Esophagus mucosa (tissue), 1 donor: ENCODE data around the gene NEK10. TPM values are rescaled to one million over a fixed set of nuclear protein-coding genes. Genes with fewer than 3 reads are reported as not detected.

Experiments used
- ATAC-seq: fragments of 200-7000 bp; cut with Tn5 transposase; one replicate; pipeline ENCODE4 v1.9.1; 2020
- total RNA-seq: library from RNA; stranded (reverse); gene quantifications from one replicate; pipeline ENCODE4 v1.2.4, GENCODE V29; 2023
- donor health status: DM: yes; HTN: yes; CAD: no.

Gene NEK10
- total RNA-seq, 1 donor from 2014 or later: 0.40 TPM

DNA sequence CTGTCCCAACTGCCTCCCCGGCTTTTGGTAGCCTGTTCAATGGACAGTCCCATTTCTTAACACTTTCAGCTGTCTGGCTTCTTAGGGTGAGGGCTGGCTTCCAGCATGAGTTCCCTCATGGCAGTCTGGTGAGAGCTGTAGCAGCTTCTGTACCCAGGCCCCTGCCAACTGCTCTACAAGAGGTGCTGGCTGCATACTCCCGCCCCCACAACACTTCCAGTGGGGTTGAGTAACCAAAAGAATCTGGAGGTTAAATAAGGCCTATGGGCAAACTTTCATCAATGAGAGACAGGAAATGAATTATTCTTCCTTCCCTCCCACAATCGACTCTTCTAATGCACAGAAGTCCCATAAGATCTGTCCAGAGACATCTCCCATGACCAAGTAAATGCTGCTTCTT lies 145.0 kb downstream of the NEK10 start:
- no peak for ATAC-seq

DNA sequence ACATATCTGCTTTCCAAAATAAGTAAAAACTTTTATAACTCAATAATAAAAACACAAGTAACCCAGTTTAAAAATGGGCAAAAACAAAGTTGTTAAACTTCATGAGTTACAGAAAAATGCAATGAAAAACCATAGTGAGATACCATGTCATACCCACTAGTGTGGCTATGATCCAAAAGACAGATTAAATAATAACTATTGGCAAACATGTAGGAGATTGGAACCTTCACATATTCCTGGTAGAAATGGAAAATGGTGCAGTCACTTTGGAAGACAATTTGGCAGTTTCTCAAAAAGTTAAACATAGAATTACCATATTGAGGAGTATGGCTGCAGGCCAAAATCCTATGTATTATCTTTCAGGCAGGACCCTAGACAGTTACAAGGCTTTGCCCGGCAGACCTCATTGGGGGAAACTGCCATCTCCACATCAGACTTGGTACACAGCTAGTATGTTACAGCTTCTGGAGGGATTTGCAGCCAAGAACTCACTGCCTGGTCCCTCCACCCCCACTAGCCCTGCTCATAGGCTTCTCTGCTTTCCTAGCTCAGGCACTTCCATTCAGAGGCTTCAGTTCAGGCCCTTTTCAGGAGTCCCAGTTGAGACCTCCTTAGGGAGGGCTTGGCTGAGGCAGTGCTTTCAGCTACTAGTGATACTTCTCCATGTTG lies 147.8 kb downstream of the NEK10 start:
- ATAC-seq: no peak

DNA sequence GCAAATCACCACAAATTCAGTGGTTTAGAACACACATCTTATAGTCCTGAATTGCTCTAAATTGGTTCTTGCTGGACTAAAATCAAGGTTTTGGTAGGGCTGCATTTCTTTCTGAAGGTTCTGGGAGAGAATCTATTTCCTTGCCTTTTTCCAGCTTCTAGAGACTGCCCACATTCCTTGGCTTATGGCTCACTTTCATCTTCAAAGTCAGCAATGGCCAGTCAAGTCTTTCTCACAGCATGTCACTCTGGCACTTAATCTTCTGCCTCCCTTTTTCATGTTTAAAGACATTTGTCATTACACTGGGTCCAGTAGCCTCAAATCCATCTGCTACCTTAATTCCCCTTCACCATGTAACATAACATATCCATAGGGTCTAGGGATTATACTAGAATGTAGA lies 149.0 kb downstream of the NEK10 start:
- no peak for ATAC-seq

DNA sequence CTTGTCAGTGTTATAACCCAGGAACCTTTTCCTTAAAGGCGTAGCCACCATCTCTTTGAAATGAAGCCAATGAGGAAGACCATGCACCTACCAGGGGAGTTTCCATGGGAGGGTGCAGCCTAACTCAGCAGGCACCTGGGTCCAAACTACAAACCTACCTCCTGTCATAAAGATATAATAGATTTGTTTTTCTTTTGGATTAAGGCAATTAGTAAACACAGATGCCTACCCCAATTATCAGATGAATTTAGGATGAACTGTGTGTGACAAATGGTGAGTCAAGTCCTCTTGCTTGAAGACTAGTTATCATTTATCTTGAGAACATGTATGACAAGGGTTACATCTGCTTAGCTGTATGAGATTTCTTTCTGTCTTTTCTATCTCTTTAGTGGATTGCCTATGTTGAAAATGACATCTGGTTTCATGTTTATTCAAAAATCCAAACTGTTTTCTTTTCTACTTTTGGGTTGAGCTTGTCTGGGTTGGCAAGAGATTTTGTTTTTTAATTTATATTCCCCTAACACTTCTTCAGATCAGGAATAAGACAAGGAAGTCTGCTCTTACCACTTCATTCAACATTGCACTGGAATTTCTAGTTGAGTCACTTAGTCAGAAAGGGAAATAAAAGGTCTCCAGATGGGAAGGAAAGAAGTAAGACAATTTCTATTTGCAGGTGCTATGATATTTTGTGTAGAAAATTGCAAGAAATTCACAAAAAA lies 149.9 kb downstream of the NEK10 start:
- peak; percentile 73 for ATAC-seq

DNA sequence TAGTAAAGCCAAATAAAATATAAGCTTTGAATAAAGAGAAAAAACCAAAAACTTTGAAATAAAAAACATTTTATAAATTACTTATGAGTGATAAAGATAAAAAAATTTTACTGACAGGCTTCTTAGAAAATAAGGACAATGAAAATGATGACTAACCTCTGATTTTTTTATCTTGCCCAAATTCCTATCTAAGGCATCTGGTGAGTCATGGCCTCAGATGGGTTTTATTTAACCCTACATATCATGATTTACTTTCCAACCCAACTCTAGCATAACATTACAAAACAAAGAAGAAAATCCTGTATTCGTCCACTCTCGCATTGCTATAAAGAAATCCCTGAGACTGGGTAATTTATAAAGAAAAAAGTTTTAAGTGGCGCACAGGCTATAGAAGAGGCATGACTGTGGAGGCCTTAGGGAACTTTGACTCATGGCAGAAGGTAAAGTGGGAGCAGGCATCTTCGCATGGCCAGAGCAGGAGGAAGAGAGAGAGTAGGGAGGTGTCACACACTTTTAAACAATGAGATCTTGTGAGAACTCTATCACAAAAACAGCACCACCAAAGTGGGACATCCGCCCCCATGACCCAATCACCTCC lies 152.1 kb downstream of the NEK10 start:
- peak; percentile 66 for ATAC-seq

DNA sequence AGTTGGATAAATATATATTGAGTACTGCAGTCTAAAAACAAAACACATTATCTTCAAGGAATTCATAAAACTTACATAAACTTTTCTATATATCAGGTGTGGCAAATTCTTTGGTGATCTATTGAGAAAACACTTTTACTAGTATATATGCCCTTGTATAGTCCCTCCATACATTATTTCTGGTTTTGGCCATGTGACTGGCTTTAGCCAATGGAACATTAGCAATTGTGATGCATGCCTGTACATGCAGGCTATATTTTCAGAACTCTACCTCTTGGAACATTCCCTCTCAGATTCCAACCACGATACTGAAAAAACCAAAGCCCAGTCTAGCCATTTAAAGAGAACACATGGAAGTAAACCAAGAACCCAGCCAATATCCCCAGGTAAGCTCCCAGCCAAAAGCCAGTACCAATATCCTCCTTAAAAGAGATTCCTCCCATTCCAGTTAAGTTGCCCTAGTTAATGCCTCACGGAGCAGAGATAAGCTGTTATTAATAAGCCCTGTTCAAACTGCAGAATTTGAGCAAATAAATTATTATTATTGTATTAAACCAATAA lies 152.8 kb downstream of the NEK10 start:
- ATAC-seq: no peak

DNA sequence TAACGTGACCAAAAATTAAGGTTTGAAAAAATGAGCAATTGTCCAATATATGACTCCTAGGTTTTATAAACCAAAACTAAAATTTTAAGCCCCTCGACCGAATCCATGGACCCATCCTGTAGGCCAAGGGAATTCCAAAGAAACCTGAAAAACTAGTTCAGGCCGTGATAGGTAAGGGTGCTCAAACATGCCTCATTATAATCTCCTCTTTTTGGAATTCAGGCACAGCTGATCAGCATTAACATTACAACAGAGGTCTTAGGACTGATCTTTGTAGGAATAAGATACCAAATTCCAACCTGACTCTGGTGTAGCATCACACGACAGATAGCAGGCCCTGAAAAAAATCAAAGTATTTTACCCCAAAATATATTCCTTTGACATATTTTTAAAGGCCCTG lies 155.7 kb downstream of the NEK10 start:
- ATAC-seq: no peak

DNA sequence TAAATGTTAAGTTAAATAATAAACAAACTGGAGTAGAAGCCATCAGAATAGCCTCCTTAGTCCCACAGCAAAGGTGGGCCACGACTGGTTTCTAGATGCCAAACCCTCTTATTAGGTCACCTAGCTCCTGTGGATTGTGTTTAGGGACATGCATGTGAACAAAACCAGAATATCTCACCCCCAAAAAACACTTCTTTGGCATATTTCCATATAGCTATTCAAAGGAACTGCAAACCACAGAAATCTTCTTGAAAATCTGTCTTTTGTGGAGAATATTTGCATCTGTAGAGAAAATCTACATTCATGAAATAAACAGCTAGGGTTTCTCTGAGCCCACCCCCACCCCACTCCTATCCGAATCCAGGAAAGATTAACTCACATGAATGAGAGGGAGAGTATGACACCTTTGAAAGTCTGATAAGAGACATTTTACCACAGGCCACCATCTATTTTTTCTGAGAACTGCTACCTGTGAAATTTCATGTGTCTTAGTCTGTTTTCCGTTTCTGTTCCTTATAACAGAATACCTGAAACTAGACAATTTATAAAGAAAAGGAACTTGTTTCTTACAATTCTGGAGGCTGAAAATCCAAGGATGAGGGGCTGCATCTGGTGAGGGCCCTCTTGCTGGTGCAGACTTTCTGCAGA lies 159.4 kb downstream of the NEK10 start:
- no peak for ATAC-seq

DNA sequence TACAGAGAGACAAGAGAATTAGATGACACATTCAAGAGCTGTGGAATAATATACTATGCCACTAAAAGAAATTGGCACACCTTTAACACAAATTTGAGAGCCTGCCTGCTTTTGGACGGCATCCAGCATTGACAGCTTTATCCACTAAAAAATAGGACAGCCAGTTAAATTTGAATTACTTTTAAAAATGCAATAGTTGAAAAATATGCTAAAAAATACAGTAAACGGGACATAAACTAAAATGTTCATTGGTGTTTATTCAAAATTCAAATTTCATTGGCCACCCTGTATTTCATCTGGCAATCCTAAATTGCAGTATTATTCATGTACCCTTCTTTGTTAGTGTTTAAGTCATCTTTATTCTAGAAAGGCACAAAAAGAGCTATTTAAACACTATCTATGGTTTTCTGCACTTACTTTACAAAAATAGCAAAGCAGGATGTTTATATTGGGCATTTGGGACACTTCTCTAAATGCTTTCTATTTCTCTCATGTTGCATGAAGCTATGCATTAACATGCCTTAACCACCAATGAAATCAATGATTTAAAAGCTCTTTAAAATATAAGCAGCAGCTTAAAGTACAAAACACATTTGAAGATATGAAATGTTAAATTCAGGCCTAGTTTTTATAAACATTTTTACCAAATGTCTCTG lies 160.1 kb downstream of the NEK10 start:
- no peak for ATAC-seq

DNA sequence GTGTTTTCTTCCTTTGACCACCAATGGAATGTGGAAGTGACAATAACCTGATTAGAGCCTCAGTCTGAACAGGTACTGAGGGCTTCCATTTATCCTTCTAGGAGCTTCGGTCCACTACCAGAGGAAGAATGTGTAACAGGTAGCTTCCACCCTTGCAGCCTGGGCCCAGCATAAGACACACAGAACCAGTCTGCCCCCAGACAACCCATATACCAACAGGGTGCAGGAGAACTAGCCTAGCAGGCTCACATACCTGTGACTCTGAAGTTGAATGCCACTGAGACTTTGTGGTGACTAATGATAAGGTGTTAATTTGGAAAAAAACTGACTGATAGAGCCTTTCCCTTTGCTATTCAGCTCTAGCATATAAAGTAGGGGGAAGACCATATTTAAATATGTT lies 166.2 kb downstream of the NEK10 start:
- ATAC-seq: peak; percentile 71

DNA sequence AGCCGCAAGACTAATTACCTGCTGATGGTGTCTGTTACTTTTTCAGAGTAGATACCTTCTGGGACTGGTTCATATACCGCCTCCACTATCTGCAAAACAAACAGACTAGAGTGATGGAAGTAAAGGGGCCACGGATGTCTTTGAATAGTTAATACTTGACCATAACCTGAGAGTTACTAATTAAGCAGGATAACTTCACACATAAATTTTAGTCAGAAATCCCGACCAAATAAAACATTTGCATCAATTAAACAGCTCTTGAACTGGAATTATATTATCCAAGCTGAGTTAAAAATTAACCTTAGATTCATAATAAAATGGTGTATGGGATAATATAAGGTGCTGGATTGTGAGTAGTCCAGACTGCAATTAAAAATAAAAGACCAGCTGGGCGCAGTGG lies 167.7 kb downstream of the NEK10 start:
- ATAC-seq: no peak

DNA sequence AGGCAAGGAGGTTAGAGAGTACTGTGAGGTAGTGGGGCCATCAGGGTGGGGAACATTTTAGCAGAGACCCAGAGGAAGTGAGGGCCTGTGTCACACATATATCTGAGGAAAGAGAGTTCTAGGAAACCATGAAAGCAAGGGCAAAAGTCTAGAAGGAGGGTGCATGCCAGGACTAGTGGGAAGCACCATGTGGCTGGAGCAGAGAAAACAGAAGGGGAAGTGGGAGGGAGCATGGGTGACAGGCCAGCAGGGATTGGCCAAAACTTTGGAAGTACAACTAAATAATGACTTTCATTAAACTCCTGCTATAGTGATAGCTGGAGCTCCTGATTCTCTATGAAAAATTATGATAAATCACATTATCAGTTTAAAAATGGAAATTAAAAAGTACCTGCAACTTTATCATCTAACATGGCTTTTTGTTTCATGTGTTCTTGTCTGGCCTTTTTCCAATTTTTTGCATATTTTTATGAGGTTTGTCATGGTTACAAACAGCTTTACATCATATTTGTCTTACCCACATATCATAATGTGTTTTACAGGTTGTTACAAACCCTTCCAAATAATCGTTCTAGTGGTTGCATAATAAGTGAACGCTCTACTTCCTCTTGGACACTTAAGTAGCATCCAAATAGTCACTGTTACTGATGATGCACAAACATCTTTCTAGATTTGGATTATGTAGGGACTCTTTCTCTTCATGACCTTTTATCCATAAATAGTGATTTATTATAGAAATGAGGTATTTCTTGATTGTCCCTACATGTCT lies 168.3 kb downstream of the NEK10 start:
- no peak for ATAC-seq

DNA sequence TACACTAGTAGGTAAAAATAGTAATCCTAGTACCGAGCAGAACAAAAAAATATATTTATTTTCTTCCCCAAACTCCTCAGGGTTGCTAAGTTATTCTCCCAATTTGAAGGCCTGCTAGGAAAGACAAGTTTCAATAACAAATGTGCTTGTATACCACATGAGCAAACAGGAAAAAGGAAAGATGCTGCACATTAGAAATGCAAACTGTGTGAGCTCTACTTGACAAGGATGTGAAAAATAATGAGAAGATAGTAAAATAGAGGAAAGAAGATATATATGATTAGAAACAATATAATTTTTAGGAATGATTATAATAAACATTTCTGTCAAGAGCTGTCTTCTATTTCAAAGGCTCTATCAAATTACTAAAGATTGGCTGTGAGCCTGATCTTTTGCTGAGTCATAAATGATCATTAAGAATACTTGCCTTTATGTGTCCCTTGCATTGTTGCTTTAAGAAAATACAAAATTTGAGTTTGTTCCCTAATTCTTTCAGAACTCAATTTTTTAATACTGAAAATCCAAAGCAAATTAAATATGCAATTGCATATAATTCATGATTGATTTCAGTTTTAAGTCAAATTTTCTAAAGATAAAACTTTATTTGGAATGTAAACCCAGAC lies 174.2 kb downstream of the NEK10 start:
- no peak for ATAC-seq

DNA sequence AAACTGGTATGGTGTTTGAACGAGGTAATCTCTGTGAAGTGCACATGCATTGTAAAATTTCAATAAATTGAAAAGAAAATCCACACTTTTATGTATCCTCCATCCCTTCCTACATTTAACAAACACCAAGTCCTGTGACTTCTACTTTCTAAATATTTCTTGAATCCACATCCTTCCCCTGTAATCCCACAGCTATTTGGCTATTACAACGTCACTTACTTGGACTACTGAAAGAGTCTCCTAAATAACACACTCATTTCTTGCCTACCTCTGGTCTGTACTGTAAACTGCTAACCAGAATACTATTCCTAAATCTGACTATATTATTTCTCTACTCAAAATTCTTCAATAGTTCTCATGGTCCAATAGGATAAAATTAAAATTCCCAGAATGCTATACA lies 176.1 kb downstream of the NEK10 start:
- no peak for ATAC-seq

DNA sequence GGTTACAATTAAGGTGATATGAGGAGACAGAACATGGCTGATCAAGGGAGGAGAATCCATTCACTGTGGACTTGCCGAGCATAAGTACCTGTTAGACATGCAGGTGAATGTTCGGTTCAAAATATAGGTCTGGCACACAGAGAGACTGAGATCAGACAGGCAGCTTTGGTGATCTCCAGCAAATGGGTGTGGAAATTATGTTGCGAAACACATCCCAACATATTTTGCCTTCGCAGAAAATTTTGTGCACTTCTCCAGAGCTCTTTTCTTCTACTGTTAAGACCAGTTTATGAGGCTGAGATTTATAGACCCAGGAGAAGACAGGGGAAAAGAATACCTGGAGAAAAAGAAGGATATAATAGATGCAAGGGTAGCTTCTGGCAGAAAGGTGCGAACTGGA lies 183.2 kb downstream of the NEK10 start:
- ATAC-seq: no peak

DNA sequence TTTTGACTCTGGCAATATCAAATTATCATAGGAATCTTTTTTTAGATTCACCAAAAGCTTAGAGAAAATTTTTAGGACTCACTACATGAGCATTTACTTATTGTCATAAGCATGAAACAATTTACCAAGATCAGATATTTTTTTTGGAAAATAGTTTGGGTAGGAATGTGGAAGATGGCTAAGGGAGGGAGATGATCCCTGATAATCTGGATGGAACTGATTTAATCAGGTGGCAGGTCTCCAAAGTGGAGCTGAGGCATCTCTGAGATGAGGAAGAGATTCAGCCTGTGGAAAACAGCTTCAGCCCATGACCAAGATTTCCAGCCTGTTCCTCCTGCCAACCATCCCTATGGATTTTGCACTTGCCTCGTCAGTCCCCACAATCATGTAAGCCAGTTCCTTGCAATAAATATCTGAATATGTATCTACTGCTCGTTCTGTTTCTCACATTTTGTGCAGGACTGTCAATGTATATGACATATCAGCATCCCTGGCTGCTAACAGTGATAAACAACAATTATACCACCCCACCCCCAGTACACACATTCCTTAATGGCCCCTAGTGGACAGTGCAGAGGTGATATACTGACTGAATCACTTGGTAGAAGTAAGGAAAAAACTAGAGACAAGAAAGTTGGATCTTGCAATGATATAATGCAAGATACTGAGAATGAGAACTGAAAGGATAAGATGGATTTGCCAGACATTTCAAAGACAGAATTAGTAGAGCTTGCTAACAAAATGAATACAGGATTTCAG lies 183.8 kb downstream of the NEK10 start:
- ATAC-seq: no peak

DNA sequence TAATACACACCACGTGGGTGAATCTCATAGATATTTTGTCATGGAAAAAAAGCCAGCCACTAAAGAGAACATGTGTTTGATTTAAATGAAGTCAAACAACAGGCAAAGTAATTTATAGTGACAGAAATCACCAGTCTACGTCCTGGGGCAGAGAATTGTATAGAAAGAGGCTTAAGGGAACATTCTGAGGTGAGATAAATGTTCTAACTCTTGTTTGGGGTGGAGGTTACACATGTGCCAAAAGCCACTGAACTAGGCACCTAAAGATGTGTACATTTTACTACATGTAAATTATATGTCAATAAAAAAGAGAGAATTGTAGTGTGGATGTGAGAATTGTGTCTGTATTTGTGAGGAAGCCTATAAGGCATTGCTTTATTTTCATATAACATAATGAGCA lies 184.9 kb downstream of the NEK10 start:
- ATAC-seq: no peak

DNA sequence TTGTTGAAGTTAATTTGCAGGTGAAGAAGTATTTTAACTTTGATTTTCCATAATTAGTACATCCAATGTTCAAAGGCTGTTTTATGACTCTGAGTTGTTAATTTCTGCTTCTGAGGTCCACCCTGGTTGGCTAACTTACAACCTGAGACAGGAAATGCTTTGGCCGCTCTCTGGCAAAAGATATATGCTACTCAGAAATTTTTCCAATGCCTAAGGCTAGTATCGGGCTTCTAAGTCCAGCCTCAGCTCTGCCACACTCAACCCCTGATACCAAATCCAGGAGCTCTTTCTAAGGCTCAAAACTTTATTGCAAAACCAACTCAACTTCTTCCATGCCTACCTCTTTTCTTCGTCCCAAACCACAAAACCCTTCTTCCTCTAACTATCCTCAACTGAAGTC lies 192.9 kb downstream of the NEK10 start:
- ATAC-seq: no peak

DNA sequence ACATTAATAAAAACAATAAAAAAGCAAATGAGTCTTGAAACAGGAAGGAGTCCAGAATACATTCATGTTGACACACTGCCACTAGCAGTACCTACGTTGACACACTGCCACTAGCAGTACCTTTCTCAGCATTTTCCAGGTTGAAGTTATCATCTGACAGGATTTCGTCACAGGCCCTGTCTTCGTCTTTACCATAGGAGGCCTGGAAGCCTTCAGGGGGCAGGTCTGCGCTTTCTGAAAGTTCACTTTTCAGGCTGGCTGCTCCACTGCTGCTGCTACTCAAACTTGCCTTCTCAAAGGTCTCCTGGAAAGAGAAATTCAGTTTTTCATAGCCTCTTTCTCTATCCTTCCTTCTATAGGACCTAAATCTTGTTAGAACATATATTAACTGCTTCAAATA lies 194.7 kb downstream of the NEK10 start:
- ATAC-seq: no peak

DNA sequence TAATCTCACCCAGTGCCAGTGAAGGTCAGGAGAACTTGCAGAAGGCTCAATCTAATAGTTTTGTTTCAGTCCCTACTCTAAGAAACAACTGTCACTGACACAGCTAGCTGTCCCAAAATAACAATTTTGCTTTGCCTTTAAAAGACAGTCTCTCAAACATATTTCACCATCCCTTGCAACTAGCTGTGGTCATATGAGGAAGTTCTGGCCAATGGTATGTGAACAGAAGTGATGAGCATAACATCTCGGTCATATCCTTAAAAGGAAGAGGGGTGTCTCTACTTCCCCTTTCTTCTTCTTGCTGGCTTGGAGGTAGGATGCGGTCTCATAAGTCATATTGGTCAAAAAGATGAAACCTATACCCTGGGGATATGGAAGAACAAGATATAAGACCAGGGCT lies 198.1 kb downstream of the NEK10 start:
- ATAC-seq: no peak

DNA sequence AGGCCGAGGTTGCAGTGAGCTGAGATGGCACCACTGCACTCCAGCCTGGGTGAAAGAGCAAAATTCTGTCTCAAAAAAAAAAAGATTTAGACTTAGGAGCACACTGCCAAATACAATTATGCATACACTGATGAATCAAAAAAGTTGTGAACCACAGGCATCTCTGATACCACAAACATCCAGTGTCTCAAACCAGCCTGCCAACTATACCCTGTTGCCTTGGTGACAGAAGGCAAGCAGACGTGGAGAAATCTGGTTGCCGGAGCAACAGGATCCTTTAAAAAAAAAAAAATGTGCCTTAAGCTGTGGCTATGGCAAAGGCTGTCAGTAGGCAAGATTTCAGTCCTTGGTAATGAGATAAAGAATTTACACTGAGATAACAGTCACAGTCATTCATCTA lies 202.3 kb downstream of the NEK10 start:
- ATAC-seq: no peak
